Small intestine (tissue), 7 donors: Measurements from ENCODE around the gene KANK2. TPM values are rescaled to one million over a fixed set of nuclear protein-coding genes. Genes with fewer than 3 reads are reported as not detected.

ENCODE experiments used
- DNase-seq, 2 donors: peaks; one replicate each; pipeline versions ENCODE4 v3.0.0 to v3.0.0-alpha.2; 2013
- FAIRE-seq: peaks from 2 replicates; lab custom pipeline; 2012; peaks lifted over from hg19 to GRCh38; lab: Jason Lieb, UNC
- H3K27ac ChIP-seq, 3 donors: one replicate each; pipeline ENCODE4 v1.5.1; 2013; ENCODE audit warnings: low read length in 2 of 3, mild to moderate bottlenecking in 2 of 3, control low read depth in 1 of 3, inconsistent platforms in 1 of 3, low read depth in 1 of 3, moderate library complexity in 1 of 3
- H3K27me3 ChIP-seq, 3 donors: one replicate each; pipeline ENCODE4 v1.6.1; 2013; ENCODE audit warnings: low read length in 3 of 3, inconsistent platforms in 1 of 3; ENCODE audit not compliant: control insufficient read depth in 3 of 3, insufficient read depth in 3 of 3
- H3K36me3 ChIP-seq, 3 donors: one replicate each; pipeline ENCODE4 v1.6.1; 2013; ENCODE audit warnings: low read length in 3 of 3, inconsistent platforms in 1 of 3, low read depth in 1 of 3, mild to moderate bottlenecking in 1 of 3, moderate library complexity in 1 of 3; ENCODE audit not compliant: control insufficient read depth in 3 of 3, insufficient read depth in 2 of 3
- H3K4me1 ChIP-seq, 3 donors: one replicate each; pipeline ENCODE4 v1.6.1; 2013; ENCODE audit warnings: low read length in 2 of 3, inconsistent platforms in 1 of 3, low read depth in 1 of 3, mild to moderate bottlenecking in 1 of 3, moderate library complexity in 1 of 3; ENCODE audit not compliant: control insufficient read depth in 3 of 3, insufficient read depth in 2 of 3
- H3K4me3 ChIP-seq, 3 donors: one replicate each; pipeline ENCODE4 v1.5.1; 2013; ENCODE audit warnings: low read length in 3 of 3, control low read depth in 1 of 3, inconsistent platforms in 1 of 3, low read depth in 1 of 3, mild to moderate bottlenecking in 1 of 3, moderate library complexity in 1 of 3
- H3K9me3 ChIP-seq, 2 donors: one replicate each; pipeline ENCODE4 v1.6.1; 2013; ENCODE audit warnings: low read depth in 1 of 2, low read length in 1 of 2; ENCODE audit not compliant: control insufficient read depth in 2 of 2, insufficient read depth in 1 of 2
- WGBS, 3 donors: extraction: QIAGEN DNeasy Blood & Tissue Kit; methylation state at CpG; one replicate each; pipeline ENCODE4 v1.1.7; 2013; 5-methylcytosine and 5-hydroxymethylcytosine counted together
- polyA plus RNA-seq, 4 donors: library from polyadenylated mRNA; stranded (reverse) in 3 of 4; unstranded in 1 of 4; fragments of 200-250 nt in 3 of 4; fragments of 120-200 nt in 1 of 4; gene quantifications; one replicate each; pipeline versions ENCODE4 v1.2.1 to v1.2.3, GENCODE V29; 2013
- donor health status: healthy with polysubstance abuse.
- donor health status: control.
- donor health status: control.
- donor health status: Bipolar disorder and iron deficiency.
- donor health status: healthy.

The KANK2 gene
- polyA plus RNA-seq, 4 donors = 10.7 to 83.6 (median 45.5) TPM

- DNase-seq (no peak), FAIRE-seq (no peak)
- H3K9me3 ChIP-seq = peaks cover 0 to 6% of the 10 kb centered on the region in 2 donors
- H3K4me1 ChIP-seq = peaks cover 0 to 11% (median 3%) of the 10 kb centered on the region in 3 donors
- WGBS, 3 donors = 94 to 97% (median 96%) methylated on average over 23 of the region's 23 CpGs
- no peak within 1 kb of the TSS for H3K4me3 ChIP-seq
- peaks cover 0 to 95% (median 4%) of the 10 kb centered on the region in 3 donors for H3K36me3 ChIP-seq
- no peak within 1 kb of the TSS for H3K27ac ChIP-seq
- no peaks in the 10 kb centered on the region for H3K27me3 ChIP-seq
Observed at GRCh38 chr19:11239377-11240000, 42.1 kb upstream of the KANK2 start, which contains the start of gene ANGPTL8. Gene ANGPTL8, plus strand, starts transcription at chr19:11239619. Its CDS starts 19 bp downstream, at chr19:11239638.

- Histone ChIP-seq H3K36me3 (peaks cover 0 to 95% (median 4%) of the 10 kb centered on the region in 3 donors), H3K4me1 (peaks cover 0 to 10% (median 3%) of the 10 kb centered on the region in 3 donors), H3K27me3 (no peaks in the 10 kb centered on the region), H3K27ac (no peak overlapping the region), H3K9me3 (peaks cover 0 to 6% of the 10 kb centered on the region in 2 donors), H3K4me3 (no peak overlapping the region)
- FAIRE-seq (no peak), DNase-seq (no peak)
- WGBS, 3 donors = 82 to 92% (median 89%) methylated on average over 6 of the region's 6 CpGs
Observed at GRCh38 chr19:11238781-11239376, 41.5 kb upstream of the KANK2 start.

DNA sequence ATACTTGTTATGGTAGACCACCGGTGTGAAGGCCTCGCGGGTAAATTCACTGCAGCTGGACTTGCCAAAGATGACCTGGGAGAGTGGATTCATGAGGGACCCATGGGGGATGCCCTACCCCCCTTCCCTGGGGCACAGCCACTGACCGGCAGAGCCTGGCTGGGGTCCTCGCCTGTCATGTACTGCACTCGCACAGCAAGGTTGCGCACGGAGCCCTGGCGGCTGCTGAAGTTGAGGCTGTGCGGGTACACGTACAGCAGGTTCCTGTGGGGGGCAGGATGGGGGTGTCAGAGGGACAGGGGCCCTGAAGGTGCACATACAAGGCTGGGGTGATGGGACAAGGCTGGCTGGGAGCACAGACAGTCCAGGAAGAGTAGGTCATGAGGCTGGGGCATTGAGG, 40.7 kb upstream of the KANK2 start:
- Histone ChIP-seq H3K4me1 (peaks cover 0 to 5% (median 0%) of the 10 kb centered on the region in 3 donors), H3K9me3 (peaks cover 0 to 6% of the 10 kb centered on the region in 2 donors), H3K36me3 (peaks cover 0 to 95% (median 4%) of the 10 kb centered on the region in 3 donors), H3K4me3 (no peak overlapping the region), H3K27ac (no peak overlapping the region), H3K27me3 (no peaks in the 10 kb centered on the region)
- FAIRE-seq (no peak), DNase-seq (no peak)
- 88 to 93% (median 90%) methylated on average over 11 of the region's 11 CpGs for WGBS, 3 donors

GRCh38 chr19:11237321-11237720, 40.0 kb upstream of the KANK2 start:
- no peak for FAIRE-seq
- 85 to 87% (median 86%) methylated on average over 14 to 15 of the region's 15 CpGs for WGBS, 3 donors
- H3K36me3 ChIP-seq = peaks cover 2 to 92% (median 4%) of the 10 kb centered on the region in 3 donors
- no peak overlapping the region for H3K4me3 ChIP-seq
- H3K4me1 ChIP-seq = peaks cover 0 to 5% (median 0%) of the 10 kb centered on the region in 3 donors
- DNase-seq = no peak
- H3K27me3 ChIP-seq = no peaks in the 10 kb centered on the region
- no peak overlapping the region for H3K27ac ChIP-seq
- peaks cover 0 to 6% of the 10 kb centered on the region in 2 donors for H3K9me3 ChIP-seq

DNA sequence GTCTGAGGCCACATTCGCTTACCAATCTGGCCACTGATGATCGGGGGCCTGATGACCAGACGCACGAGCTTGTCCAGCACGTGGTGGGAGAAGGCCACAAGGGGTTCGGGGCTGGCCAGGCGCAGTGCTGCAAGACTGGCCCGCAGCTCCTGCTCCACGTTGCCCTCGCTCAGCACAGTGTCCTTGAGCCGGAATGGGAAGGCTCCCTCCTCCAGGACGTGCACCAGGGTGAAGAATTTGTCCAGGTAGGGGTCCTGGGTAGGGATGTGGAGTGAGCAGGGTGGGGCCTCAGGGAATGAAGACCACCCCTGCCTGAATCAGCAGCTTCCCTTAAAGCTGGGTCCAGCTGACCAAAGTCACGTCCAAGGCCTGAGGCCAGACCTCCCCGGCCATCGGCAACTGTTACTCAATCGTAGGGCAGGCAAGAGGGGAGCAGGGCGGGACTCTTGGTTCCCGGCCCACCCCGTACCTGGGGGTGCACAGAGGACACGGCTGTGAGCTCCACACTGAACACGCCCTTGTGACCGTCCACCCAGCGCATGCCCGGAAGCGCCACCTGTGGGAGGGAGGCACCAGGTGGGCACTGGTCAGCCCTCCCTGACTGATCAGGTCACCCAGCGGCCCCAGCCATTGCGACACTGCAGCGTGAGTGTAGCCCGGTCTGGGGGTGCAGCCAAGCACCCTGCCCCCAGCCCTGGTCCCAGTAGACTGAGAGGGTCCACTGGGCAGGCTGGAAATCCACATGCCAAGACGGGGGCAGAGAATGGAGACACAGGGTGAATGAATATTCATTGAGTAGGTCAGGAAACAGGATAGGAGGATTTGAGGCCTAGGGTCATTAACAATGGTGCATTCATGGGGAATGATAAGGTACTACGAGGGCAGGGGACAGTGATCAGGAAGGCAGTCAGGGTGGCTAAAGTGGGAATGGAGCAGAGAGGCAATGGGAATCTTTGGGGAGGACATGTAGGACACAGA, 39.3 kb upstream of the KANK2 start:
- peaks cover 0 to under 1% (median 0%) of the 10 kb centered on the region in 3 donors for H3K4me1 ChIP-seq
- no peak overlapping the region for H3K27ac ChIP-seq
- no peak overlapping the region for H3K4me3 ChIP-seq
- 89 to 91% (median 90%) methylated on average over 31 of the region's 31 CpGs for WGBS, 3 donors
- H3K27me3 ChIP-seq = no peaks in the 10 kb centered on the region
- H3K9me3 ChIP-seq = peaks cover 0 to 6% of the 10 kb centered on the region in 2 donors
- peaks cover 4 to 91% (median 6%) of the 10 kb centered on the region in 3 donors for H3K36me3 ChIP-seq
- FAIRE-seq (no peak), DNase-seq (no peak)

- no peaks in the 10 kb centered on the region for H3K4me1 ChIP-seq
- 82 to 91% (median 85%) methylated on average over 5 of the region's 5 CpGs for WGBS, 3 donors
- H3K4me3 ChIP-seq = no peak overlapping the region
- no peak for DNase-seq
- H3K9me3 ChIP-seq = peaks cover 0 to 6% of the 10 kb centered on the region in 2 donors
- H3K36me3 ChIP-seq = peaks cover 4 to 93% (median 6%) of the 10 kb centered on the region in 3 donors
- H3K27me3 ChIP-seq = no peaks in the 10 kb centered on the region
- no peak for FAIRE-seq
- H3K27ac ChIP-seq = no peak overlapping the region
Observed at GRCh38 chr19:11234486-11235075, 37.2 kb upstream of the KANK2 start.

DNA sequence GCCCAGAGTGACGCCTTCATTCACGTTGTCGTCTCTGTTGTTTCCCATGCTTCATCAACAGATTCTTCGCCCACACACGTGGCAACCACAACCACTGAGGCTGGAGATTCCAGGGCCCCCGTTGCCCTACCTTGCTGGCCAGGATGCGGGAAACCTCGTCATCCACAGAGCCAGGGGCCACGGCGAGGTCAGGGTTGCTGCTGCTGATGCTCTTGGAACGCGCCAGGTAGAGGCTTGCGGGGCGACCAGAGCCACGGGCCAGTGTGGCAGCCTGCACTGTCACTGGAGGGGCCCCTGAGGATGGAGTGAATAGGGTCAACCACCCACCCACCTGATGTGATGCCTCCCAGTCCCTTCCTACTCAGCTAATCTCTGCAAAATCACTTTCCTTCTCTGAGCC, 35.7 kb upstream of the KANK2 start:
- 79 to 91% (median 89%) methylated on average over 12 to 15 of the region's 15 CpGs for WGBS, 3 donors
- H3K27me3 ChIP-seq = no peaks in the 10 kb centered on the region

More for the DNA sequence above, 35.7 kb upstream of the KANK2 start:
- no peaks in the 10 kb centered on the region for H3K4me1 ChIP-seq
- no peak overlapping the region for H3K27ac ChIP-seq
- DNase-seq (no peak), FAIRE-seq (no peak)
- H3K4me3 ChIP-seq = no peak overlapping the region
- peaks cover 6 to 87% (median 6%) of the 10 kb centered on the region in 3 donors for H3K36me3 ChIP-seq
- H3K9me3 ChIP-seq = no peaks in the 10 kb centered on the region
